ENCODE results near the gene SRRD.
"Not testable (repeated sequence)": the region's sequence is repeated elsewhere in the genome, so short reads cannot be mapped to it uniquely, and the experiment has no call there.

Gene SRRD

DNA sequence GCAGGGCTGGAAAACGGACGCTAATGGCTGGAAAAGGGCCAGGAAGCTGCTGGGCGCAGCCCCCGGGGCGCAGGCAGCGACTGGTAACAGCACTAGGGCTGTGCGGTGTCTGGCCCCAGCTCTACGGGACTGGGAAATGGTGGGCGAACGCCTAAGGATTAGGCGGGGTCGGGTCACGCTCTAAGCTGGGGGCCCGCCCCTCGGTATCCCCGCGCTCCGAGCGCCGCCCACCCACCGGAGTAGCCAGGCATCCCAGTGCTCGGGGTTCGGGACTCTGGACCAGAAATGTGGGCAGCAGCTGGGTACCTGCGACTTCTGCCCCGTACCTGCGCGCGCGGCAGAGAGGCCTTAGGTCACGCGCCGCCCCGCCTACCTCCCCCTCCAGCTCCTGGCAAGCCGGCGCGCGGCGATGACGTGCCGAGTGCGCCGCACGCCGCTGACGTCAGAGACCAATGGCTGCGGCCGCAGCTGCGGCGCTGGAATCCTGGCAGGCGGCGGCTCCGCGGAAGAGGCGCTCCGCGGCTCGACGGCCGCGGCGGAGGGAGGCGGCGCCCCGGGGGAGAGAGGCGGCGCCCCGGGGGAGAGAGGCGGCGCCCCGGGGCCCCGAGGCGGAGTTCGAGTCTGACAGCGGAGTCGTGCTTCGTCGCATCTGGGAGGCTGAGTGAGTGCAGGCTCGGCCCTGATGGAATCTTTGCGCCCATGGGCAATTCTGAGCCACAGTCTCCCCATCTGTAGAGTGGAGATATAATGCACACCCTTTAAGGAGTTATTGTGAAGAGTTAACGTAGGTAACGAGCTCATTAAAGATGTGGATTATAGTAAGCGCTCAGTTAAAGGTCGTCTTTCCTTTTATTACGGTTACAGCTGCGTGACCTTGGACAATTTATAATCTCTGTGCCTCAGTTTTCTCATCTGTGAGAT lies at the start of gene SRRD, which contains the start of gene HPS4:
SRRD (plus strand) TSS at position 439 of the 921 bp plus-strand sequence; CDS start at position 453, 14 bp downstream.
HPS4 (minus strand) TSS at position 345 of the 921 bp plus-strand sequence. CDS start 2,021 bp downstream, outside the sequence.
- no peak for DNase-seq

- no peak for DNase-seq
Measured at GRCh38 chr22:26435327-26436093, 48.2 kb upstream of the SRRD start.

DNA sequence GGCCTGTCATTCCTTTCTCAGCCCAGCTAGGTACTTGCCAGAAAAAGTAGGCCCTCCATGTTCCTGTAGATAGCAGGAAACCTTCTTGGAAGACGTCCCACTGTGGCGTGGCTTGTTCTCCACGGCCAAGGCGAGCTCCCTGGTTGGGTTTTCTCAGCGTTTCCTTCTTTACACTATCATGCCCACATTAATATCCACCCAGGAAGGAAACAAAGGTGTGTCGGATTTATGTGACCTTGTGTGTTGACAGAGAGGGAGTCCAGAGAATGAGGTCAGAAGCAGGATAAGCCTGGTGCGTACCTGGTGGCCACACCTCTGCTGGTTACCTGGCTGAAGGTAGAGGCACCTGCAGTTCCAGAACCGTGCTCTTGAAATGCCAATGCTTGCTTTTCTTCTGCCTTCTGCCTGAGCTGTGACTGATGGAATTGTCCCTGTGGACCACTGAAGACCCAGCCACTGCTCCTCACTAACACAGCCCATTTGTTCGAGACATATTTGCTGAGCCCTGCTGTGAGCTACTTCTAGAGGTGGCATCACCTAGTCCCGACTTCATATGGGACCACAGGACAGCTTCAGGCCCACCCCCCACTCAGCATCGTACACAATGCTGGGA lies 46.7 kb upstream of the SRRD start:
- DNase-seq, result no peak

- no peak for DNase-seq
Measured at GRCh38 chr22:26437694-26438392, 45.8 kb upstream of the SRRD start.

DNA sequence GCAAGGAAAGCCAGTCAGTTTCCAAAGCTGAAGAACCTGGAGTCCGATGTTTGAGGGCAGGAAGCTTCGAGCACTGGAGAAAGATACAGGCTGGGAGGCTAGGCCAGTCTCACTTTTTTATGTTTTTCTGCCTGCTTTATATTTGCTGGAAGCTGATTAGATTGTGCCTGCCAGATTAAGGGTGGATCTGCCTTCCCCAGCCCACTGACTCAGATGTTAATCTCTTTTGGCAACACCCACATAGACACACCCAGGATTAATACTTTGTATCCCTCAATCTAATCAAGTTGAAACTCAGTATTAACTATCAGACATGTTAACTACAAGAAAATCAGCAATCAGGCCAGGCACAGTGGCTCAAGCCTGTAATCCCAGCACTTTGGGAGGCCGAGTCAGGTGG lies 44.9 kb upstream of the SRRD start:
- not testable (repeated sequence) for DNase-seq

DNA sequence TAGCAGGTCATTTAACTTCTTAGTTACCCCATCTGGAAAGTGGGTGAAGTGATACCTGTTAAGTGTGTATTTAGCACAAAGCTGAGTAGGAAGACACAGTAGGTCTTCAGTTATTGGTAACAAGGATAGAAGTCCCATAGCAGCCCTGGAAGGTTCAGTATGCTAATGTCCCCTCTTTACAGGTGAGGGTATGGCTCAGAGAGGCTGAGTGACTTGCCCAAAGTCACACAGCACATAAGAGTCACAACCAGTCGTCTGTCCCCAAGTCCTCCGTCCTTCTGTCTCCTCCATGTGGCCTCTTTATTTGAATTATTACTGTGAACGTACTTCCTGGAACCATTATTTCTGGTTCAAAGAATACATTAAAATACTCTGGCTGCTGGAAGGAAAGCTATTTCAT lies 44.1 kb upstream of the SRRD start:
- no peak for DNase-seq

DNA sequence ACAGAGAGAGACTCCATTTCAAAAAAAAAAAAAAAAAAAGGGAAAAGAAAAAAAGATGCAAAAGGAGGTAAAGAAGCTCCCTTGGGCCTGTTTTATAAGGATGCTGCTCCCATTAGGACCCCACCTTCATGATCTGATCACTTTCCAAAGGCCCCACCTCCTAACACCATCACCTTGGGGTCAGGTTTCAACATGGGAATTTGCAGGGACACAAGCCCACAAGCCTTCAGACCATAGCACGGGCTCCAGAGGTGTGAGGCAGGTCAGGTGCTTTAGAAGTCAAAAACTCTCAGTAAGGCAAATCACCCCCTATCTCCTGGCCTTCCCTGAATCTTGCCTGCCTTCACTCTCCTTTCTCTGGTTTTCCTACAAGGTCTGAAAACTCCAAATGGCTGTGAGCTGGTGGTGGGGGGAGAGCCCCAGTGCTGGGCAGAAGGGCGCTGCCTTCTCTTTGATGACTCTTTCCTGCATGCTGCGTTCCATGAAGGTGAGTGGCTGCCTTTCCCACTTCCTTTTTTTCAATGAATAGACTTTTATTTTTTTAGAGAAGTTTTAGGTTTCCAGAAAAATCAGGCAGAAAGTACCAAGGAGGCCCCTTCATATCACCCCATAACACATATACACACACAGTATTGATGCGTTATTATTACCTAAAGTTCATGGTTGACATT lies 41.5 kb upstream of the SRRD start:
- DNase-seq, result no peak

GRCh38 chr22:26443901-26444690 lies 39.6 kb upstream of the SRRD start:
- no peak for DNase-seq

GRCh38 chr22:26444777-26445176 lies 38.9 kb upstream of the SRRD start:
- DNase-seq, result no peak

DNA sequence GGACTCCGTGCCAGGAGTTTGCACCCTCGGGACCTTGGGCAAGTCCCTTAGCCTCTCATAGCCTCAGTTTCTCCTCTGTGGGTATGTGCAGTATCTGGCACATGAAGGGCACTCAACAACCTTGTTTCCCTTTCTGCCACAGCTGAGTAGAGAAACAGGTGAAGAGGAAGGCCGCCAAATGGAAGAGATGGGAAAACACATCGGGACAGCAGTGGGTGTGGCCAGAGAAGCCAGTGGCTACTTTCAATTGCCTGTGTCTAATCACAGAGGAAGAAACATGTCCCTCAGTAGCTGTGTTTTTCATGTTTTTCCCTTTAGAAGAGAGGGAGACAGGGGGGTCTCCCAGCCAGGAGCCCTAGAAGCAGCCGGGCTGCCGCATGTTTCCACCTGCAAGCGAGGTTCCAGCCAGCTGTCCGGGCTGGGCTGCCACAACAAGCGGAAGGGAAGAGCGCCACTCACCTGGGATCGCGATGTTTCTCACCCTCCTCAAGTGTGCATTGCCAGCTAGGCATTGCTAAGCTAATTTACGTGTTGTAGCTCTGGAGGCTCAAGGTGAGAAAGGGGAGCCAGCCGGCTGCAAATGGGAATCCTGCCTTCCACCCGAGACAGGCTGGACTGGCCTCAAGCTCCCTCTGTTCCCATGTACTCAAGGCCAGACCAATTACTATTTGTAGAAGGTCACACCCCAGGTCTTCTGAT lies 38.0 kb upstream of the SRRD start:
- no peak for DNase-seq

- no peak for DNase-seq
Measured at GRCh38 chr22:26446808-26447515, 36.7 kb upstream of the SRRD start.

GRCh38 chr22:26447584-26448329 lies 35.9 kb upstream of the SRRD start:
- no peak for DNase-seq

- DNase-seq, result no peak
Measured at GRCh38 chr22:26448334-26448733, 35.3 kb upstream of the SRRD start.

DNA sequence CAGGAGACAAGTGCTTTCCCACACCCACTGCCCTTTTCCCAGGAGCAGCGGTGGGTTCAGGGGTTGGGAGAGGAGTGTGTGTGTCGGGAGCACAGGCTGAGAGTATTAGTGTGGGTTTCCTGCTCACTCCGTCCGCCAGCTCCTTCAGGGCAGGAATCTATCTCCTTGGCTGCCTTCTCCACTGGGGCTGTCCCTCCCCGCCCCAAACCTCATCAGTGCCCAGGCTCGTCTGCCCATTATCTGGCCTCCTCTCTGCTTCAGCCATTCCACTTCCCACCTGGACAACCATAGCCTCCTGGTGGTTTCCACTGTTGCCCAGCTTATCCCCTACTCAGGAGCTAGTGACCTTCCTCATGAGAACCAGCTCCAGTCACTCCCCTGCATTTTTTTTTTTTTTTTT lies 34.7 kb upstream of the SRRD start:
- no peak for DNase-seq

DNA sequence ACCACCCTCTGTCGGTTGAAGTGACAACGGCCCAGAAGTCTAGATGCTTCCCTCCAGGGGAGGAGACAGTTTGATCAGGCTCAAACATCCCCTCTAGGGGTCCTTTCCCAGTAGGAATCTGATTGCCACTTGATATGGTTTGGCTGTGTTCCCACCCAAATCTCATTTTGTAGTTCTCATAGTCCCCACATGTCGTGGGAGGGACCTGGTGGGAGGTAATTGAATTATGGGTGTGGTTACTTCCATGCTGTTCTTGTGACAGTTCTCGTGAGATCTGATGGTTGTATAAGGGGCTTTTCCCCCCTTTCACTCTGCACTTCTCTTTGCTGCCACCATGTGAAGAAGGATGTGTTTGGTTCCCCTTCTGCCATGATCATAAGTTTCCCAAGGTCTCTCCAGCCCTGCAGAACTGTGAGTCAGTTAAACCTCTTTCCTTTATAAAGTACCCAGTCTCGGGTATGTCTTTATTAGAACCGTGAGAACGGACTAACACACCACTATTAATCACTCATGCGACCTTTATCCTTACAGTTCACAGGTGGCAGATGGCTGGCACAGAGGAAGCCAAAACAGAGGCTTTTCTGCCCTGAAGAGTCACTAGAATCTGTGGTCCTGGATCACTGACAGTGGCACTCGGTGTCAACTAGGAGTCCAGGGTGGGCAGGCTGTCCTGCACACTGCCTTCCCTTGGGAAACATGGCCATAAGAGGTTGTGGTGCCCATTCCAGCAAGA lies 33.1 kb upstream of the SRRD start:
- no peak for DNase-seq

GRCh38 chr22:26452236-26453016 lies 31.3 kb upstream of the SRRD start:
- DNase-seq, result no peak

- DNase-seq, result no peak
Measured at GRCh38 chr22:26453216-26453615, 30.5 kb upstream of the SRRD start.

All from SIG-M5 (cell line).